Suprapubic skin (tissue), 4 donors: ENCODE results near the gene HBS1L.

Source experiments
- CTCF ChIP-seq, 2 donors: fragments of 200-600 bp in 1 of 2; fragments of 450-650 bp in 1 of 2; sonication (generic) in 1 of 2; IDR thresholded peaks; one replicate each; pipeline ENCODE4 v1.5.1; 2016 to 2019; ENCODE audit warnings: antibody characterized with exemption in 2 of 2, mild to moderate bottlenecking in 1 of 2, moderate library complexity in 1 of 2
- POLR2A ChIP-seq, 2 donors: fragments of 450-650 bp; IDR thresholded peaks; one replicate each; pipeline ENCODE4 v1.6.1; 2017; ENCODE audit warnings: antibody characterized with exemption in 2 of 2, mild to moderate bottlenecking in 2 of 2, moderate library complexity in 2 of 2
- POLR2AphosphoS5 ChIP-seq, 3 donors: sonication (generic); formaldehyde crosslinking; IDR thresholded peaks; one replicate each; pipeline ENCODE4 v1.6.1; 2017; ENCODE audit warnings: antibody characterized with exemption in 3 of 3

GRCh38 chr6:135025175-135025574 lies 29.4 kb downstream of the HBS1L start:
- TF ChIP-seq POLR2AphosphoS5 (IDR thresholded peaks at IDR 0.05) (no peak), POLR2A (IDR thresholded peaks at IDR 0.05) (no peak), CTCF (IDR thresholded peaks at IDR 0.05) (no peak)
